ENCODE data around the gene CBLB. TPM values are rescaled to one million over a fixed set of nuclear protein-coding genes. Genes with fewer than 3 reads are reported as not detected.

The CBLB gene
- total and polyA plus RNA-seq, 9 of the 15 experiments (the other 6 are each of a cell fraction or from before 2014, with no cell fraction given) = 1.8 to 8.1 (median 5.3) TPM

- TF ChIP-seq, protein P1, sequence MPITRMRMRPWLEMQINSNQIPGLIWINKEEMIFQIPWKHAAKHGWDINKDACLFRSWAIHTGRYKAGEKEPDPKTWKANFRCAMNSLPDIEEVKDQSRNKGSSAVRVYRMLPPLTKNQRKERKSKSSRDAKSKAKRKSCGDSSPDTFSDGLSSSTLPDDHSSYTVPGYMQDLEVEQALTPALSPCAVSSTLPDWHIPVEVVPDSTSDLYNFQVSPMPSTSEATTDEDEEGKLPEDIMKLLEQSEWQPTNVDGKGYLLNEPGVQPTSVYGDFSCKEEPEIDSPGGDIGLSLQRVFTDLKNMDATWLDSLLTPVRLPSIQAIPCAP (CRISPR knock-in tag; IDR thresholded peaks at IDR 0.05; ENCODE audit: borderline replicate concordance) = no peak
- TF ChIP-seq JUN (IDR thresholded peaks at IDR 0.05; ENCODE audit: borderline replicate concordance, low read depth, low read length) (no peak), JUN (CRISPR knock-in tag; IDR thresholded peaks at IDR 0.05; ENCODE audit: borderline replicate concordance) (no peak), SRSF3 (IDR thresholded peaks at IDR 0.05; ENCODE audit: insufficient read depth, low read length) (no peak), MCM7 (IDR thresholded peaks at IDR 0.05) (no peak), HDAC2 (IDR thresholded peaks at IDR 0.05) (no peak), ZNF639 (CRISPR knock-in tag; conservative IDR thresholded peaks at IDR 0.05 in 1 of 2, IDR thresholded peaks at IDR 0.05 in 1 of 2) (no peak), XRCC3 (IDR thresholded peaks at IDR 0.05) (no peak), FIP1L1 (IDR thresholded peaks at IDR 0.05; ENCODE audit: low read depth, low read length, poor library complexity, severe bottlenecking) (no peak), PATZ1 (CRISPR knock-in tag; IDR thresholded peaks at IDR 0.05; ENCODE audit: borderline replicate concordance) (no peak), NFATC3 (IDR thresholded peaks at IDR 0.05) (no peak), SRSF7 (optimal IDR thresholded peaks at IDR 0.05; ENCODE audit: low read depth, low read length) (no peak), POLR3A (IDR thresholded peaks at IDR 0.05; ENCODE audit: borderline replicate concordance, extremely low read depth, insufficient read depth, insufficient read length) (no peak), ZNF707 (CRISPR knock-in tag; conservative IDR thresholded peaks at IDR 0.05) (no peak)
Measured at GRCh38 chr3:105606016-105606415, 262.8 kb downstream of the CBLB start (continued).

Measured in K562 (cell line).